ENCODE measurements around the gene SDHD. TPM values are rescaled to one million over a fixed set of nuclear protein-coding genes. Genes with fewer than 3 reads are reported as not detected.

The SDHD gene
- total RNA-seq, 6 experiments from 2014 or later: 81.8 to 105 (median 91.5) TPM

DNA sequence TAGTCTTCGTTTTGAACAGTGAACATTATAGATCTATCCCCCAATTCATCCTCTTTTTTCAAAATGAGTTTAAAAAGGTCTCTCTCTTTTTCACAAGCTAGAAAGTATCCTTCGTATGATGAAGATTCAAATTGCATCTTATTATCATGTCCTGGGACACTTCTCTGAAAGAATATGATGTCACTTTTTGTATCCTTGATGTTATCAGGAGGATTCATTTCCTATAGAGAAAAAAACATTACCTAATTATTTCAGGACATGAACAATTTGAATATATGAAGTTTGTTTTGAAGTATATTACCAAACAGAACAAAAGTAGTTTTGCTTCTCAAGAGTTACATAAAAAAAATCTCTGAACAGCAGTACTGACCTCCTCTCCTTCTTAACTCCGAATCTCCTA is 56.9 kb downstream of the SDHD start:
- no peak for DNase-seq
- H3K4me3 Mint-ChIP-seq: no peak overlapping the region
- H3K9me3 Mint-ChIP-seq: peaks cover 7% of the 10 kb centered on the region
- H3K4me1 Mint-ChIP-seq (ENCODE audit: low read depth): peaks cover 9% of the 10 kb centered on the region
- TF ChIP-seq, protein P1, sequence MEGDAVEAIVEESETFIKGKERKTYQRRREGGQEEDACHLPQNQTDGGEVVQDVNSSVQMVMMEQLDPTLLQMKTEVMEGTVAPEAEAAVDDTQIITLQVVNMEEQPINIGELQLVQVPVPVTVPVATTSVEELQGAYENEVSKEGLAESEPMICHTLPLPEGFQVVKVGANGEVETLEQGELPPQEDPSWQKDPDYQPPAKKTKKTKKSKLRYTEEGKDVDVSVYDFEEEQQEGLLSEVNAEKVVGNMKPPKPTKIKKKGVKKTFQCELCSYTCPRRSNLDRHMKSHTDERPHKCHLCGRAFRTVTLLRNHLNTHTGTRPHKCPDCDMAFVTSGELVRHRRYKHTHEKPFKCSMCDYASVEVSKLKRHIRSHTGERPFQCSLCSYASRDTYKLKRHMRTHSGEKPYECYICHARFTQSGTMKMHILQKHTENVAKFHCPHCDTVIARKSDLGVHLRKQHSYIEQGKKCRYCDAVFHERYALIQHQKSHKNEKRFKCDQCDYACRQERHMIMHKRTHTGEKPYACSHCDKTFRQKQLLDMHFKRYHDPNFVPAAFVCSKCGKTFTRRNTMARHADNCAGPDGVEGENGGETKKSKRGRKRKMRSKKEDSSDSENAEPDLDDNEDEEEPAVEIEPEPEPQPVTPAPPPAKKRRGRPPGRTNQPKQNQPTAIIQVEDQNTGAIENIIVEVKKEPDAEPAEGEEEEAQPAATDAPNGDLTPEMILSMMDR (IDR thresholded peaks at IDR 0.05): no peak
- H3K36me3 Mint-ChIP-seq (ENCODE audit: low read depth): peaks cover 14% of the 10 kb centered on the region
- H3K27ac Mint-ChIP-seq: no peak overlapping the region
- H3K27me3 Mint-ChIP-seq (ENCODE audit: insufficient read depth): no peaks in the 10 kb centered on the region

Other genes starting within 250 kb of the SDHD start
- 10 to 100 TPM; 31.1 to 44.2 (median 36.5) TPM for gene ALG9, start 215.3 kb upstream of the SDHD start, total RNA-seq (2021; fragmentation: NEBNext Ultra II Directional; extraction: Animal tissue kit (Norgen Biotek cat#: 25700))
- gene FDXACB1, start 207.7 kb upstream of the SDHD start, total RNA-seq (2021; fragmentation: NEBNext Ultra II Directional; extraction: Animal tissue kit (Norgen Biotek cat#: 25700)): 1 to 10 TPM; 1.4 to 2.4 (median 2.0) TPM
- 10 to 100 TPM; 10.3 to 15.6 (median 12.5) TPM for gene CFAP68, start 207.3 kb upstream of the SDHD start, total RNA-seq (2021; fragmentation: NEBNext Ultra II Directional; extraction: Animal tissue kit (Norgen Biotek cat#: 25700))
- gene CRYAB, start 175.1 kb upstream of the SDHD start, total RNA-seq (2021; fragmentation: NEBNext Ultra II Directional; extraction: Animal tissue kit (Norgen Biotek cat#: 25700)): 100 to 1,000 TPM in 4 of 6 experiments, 10 to 100 TPM in 2; 49.6 to 125 (median 103) TPM
- gene HSPB2, start 174.1 kb upstream of the SDHD start, total RNA-seq (2021; fragmentation: NEBNext Ultra II Directional; extraction: Animal tissue kit (Norgen Biotek cat#: 25700)): 1 to 10 TPM; 1.7 to 7.8 (median 5.4) TPM
- gene C11orf52, start 168.0 kb upstream of the SDHD start, total RNA-seq (2021; fragmentation: NEBNext Ultra II Directional; extraction: Animal tissue kit (Norgen Biotek cat#: 25700)): under 1 TPM; 0.35 to 0.96 (median 0.64) TPM
- gene DIXDC1, start 149.5 kb upstream of the SDHD start, total RNA-seq (2021; fragmentation: NEBNext Ultra II Directional; extraction: Animal tissue kit (Norgen Biotek cat#: 25700)): 10 to 100 TPM in 1 of 6 experiments, 1 to 10 TPM in 5; 8.4 to 11.2 (median 9.7) TPM
- 10 to 100 TPM; 35.9 to 44.2 (median 42.1) TPM for gene DLAT, start 61.5 kb upstream of the SDHD start, total RNA-seq (2021; fragmentation: NEBNext Ultra II Directional; extraction: Animal tissue kit (Norgen Biotek cat#: 25700))
- 1 to 10 TPM in 4 of 6 experiments, under 1 TPM in 2; 0.59 to 1.5 (median 1.1) TPM for gene PIH1D2, start 12.9 kb upstream of the SDHD start, total RNA-seq (2021; fragmentation: NEBNext Ultra II Directional; extraction: Animal tissue kit (Norgen Biotek cat#: 25700))
- 10 to 100 TPM; 17.0 to 22.2 (median 19.8) TPM for gene NKAPD1, start 12.6 kb upstream of the SDHD start, total RNA-seq (2021; fragmentation: NEBNext Ultra II Directional; extraction: Animal tissue kit (Norgen Biotek cat#: 25700))
- gene TIMM8B, start 117 bp upstream of the SDHD start, total RNA-seq (2021; fragmentation: NEBNext Ultra II Directional; extraction: Animal tissue kit (Norgen Biotek cat#: 25700)): 10 to 100 TPM; 54.7 to 78.5 (median 64.2) TPM
- gene IL18, start 77.2 kb downstream of the SDHD start, total RNA-seq (2021; fragmentation: NEBNext Ultra II Directional; extraction: Animal tissue kit (Norgen Biotek cat#: 25700)): 1 to 10 TPM in 4 of 6 experiments, under 1 TPM in 2; 0.83 to 1.5 (median 1.2) TPM
- not detected for gene TEX12, start 80.5 kb downstream of the SDHD start, total RNA-seq (2021; fragmentation: NEBNext Ultra II Directional; extraction: Animal tissue kit (Norgen Biotek cat#: 25700))
- gene BCO2, start 88.6 kb downstream of the SDHD start, total RNA-seq (2021; fragmentation: NEBNext Ultra II Directional; extraction: Animal tissue kit (Norgen Biotek cat#: 25700)): 1 to 10 TPM in 5 of 6 experiments, under 1 TPM in 1; 0.83 to 2.0 (median 1.3) TPM
- gene PTS, start 139.6 kb downstream of the SDHD start, total RNA-seq (2021; fragmentation: NEBNext Ultra II Directional; extraction: Animal tissue kit (Norgen Biotek cat#: 25700)): 10 to 100 TPM; 73.1 to 78.9 (median 75.7) TPM
- not detected for gene PLET1, start 174.0 kb downstream of the SDHD start, total RNA-seq (2021; fragmentation: NEBNext Ultra II Directional; extraction: Animal tissue kit (Norgen Biotek cat#: 25700))